Mesendoderm (in vitro differentiated cells): ENCODE results near the gene CCDC197.

ENCODE experiments used
- DNase-seq: peaks from one replicate; pipeline ENCODE4 v3.0.0; 2013
- H2AK5ac ChIP-seq: 2 replicates; pipeline ENCODE4 v1.6.1; 2013; ENCODE audit warnings: low read length, inconsistent platforms
- H2BK120ac ChIP-seq: 2 replicates; pipeline ENCODE4 v1.6.1; 2013; ENCODE audit warnings: low read depth, mild to moderate bottlenecking, low read length, moderate library complexity, mixed read lengths
- H2BK15ac ChIP-seq: replicated peaks from 2 replicates; pipeline ENCODE4 v1.6.1; 2013; ENCODE audit warnings: low read depth, mild to moderate bottlenecking, moderate library complexity
- H2BK5ac ChIP-seq: 2 replicates; pipeline ENCODE4 v1.6.1; 2013; ENCODE audit warnings: low read length, inconsistent platforms
- H3K18ac ChIP-seq: 2 replicates; pipeline ENCODE4 v1.6.1; 2013; ENCODE audit warnings: mild to moderate bottlenecking, low read length, mixed read lengths
- H3K23ac ChIP-seq: one replicate; pipeline ENCODE4 v1.6.1; 2013; ENCODE audit warnings: low read length
- H3K27ac ChIP-seq: 2 replicates; pipeline ENCODE4 v1.5.1; 2013; ENCODE audit warnings: low read depth, mild to moderate bottlenecking, inconsistent platforms, low read length, moderate library complexity
- H3K27me3 ChIP-seq: 2 replicates; pipeline ENCODE4 v1.6.1; 2013; ENCODE audit warnings: low read length, control low read depth, mild to moderate bottlenecking, inconsistent platforms; ENCODE audit not compliant: insufficient read depth, poor library complexity
- H3K36me3 ChIP-seq: 2 replicates; pipeline ENCODE4 v1.6.1; 2013; ENCODE audit warnings: low read length, inconsistent platforms; ENCODE audit not compliant: control insufficient read depth, insufficient read depth
- H3K4ac ChIP-seq: one replicate; pipeline ENCODE4 v1.6.1; 2013; ENCODE audit warnings: low read depth, mild to moderate bottlenecking, low read length, moderate library complexity
- H3K4me1 ChIP-seq: 2 replicates; pipeline ENCODE4 v1.6.1; 2013; ENCODE audit warnings: low read depth, low read length, inconsistent platforms; ENCODE audit not compliant: control insufficient read depth
- H3K4me2 ChIP-seq: 2 replicates; pipeline ENCODE4 v1.6.1; 2013; ENCODE audit warnings: low read length
- H3K4me3 ChIP-seq: 2 replicates; pipeline ENCODE4 v1.5.1; 2013; ENCODE audit warnings: mild to moderate bottlenecking, low read length
- H3K56ac ChIP-seq: one replicate; pipeline ENCODE4 v1.6.1; 2013; ENCODE audit warnings: low read length
- H3K79me1 ChIP-seq: 2 replicates; pipeline ENCODE4 v1.6.1; 2013; ENCODE audit warnings: low read length, inconsistent platforms
- H3K79me2 ChIP-seq: 2 replicates; pipeline ENCODE4 v1.6.1; 2013; ENCODE audit warnings: mild to moderate bottlenecking, low read length; ENCODE audit not compliant: control insufficient read depth, insufficient read depth
- H3K9ac ChIP-seq: 2 replicates; pipeline ENCODE4 v1.6.1; 2013; ENCODE audit warnings: low read length, inconsistent platforms
- H4K5ac ChIP-seq: one replicate; pipeline ENCODE4 v1.6.1; 2013; ENCODE audit warnings: low read length
- H4K8ac ChIP-seq: one replicate; pipeline ENCODE4 v1.6.1; 2013; ENCODE audit warnings: low read depth, mild to moderate bottlenecking, control low read depth, low read length, moderate library complexity
- whole genome bisulfite sequencing: extraction: QIAGEN DNeasy Blood & Tissue Kit; methylation state at CpG from one replicate; pipeline ENCODE4 v1.1.7; 2013; ENCODE audit warnings: low lambda C conversion rate, missing lambda C conversion rate; ENCODE audit not compliant: insufficient coverage; ENCODE audit errors: extremely low coverage; 5-methylcytosine and 5-hydroxymethylcytosine counted together

The CCDC197 gene

GRCh38 chr14:93984070-93984469 lies 13.0 kb upstream of the CCDC197 start:
- H2AK5ac ChIP-seq, result no peak overlapping the region
- no peaks in the 10 kb centered on the region for H3K27me3 ChIP-seq
- H3K79me2 ChIP-seq, result no peaks in the 10 kb centered on the region
- H2BK15ac ChIP-seq, result no peak overlapping the region
- H3K27ac ChIP-seq, result no peak overlapping the region
- no peaks in the 10 kb centered on the region for H3K36me3 ChIP-seq
- no peak overlapping the region for H3K4ac ChIP-seq
- no peak overlapping the region for H2BK120ac ChIP-seq
- H3K79me1 ChIP-seq, result no peaks in the 10 kb centered on the region
- H3K18ac ChIP-seq, result no peak overlapping the region
- no peak overlapping the region for H4K5ac ChIP-seq
- no peak overlapping the region for H2BK5ac ChIP-seq
- no peak overlapping the region for H4K8ac ChIP-seq
- H3K4me3 ChIP-seq, result no peak overlapping the region
- no peak overlapping the region for H3K4me2 ChIP-seq
- H3K56ac ChIP-seq, result no peak overlapping the region
- H3K23ac ChIP-seq, result no peak overlapping the region
- peak; percentile 77 for DNase-seq
- no peak overlapping the region for H3K9ac ChIP-seq
- WGBS, result no CpG with 5 or more reads among the region's 3 CpGs
- peaks cover 2% of the 10 kb centered on the region for H3K4me1 ChIP-seq

GRCh38 chr14:93984987-93985410 lies 12.1 kb upstream of the CCDC197 start:
- H2BK120ac ChIP-seq, result no peak overlapping the region
- H3K4me3 ChIP-seq, result no peak overlapping the region
- no peak overlapping the region for H3K27ac ChIP-seq
- H3K4me2 ChIP-seq, result no peak overlapping the region
- H3K18ac ChIP-seq, result no peak overlapping the region
- no peak overlapping the region for H2AK5ac ChIP-seq
- H4K5ac ChIP-seq, result no peak overlapping the region
- H3K79me2 ChIP-seq, result no peaks in the 10 kb centered on the region
- no peaks in the 10 kb centered on the region for H3K79me1 ChIP-seq
- no peak overlapping the region for H3K9ac ChIP-seq
- no peak overlapping the region for H2BK5ac ChIP-seq
- no peak overlapping the region for H4K8ac ChIP-seq
- DNase-seq, result peak; percentile 71
- no CpG with 5 or more reads among the region's 7 CpGs for WGBS
- no peak overlapping the region for H3K23ac ChIP-seq
- H3K4ac ChIP-seq, result no peak overlapping the region
- H3K27me3 ChIP-seq, result no peaks in the 10 kb centered on the region
- no peak overlapping the region for H3K56ac ChIP-seq
- no peaks in the 10 kb centered on the region for H3K36me3 ChIP-seq
- no peak overlapping the region for H2BK15ac ChIP-seq
- H3K4me1 ChIP-seq, result peaks cover 2% of the 10 kb centered on the region

DNA sequence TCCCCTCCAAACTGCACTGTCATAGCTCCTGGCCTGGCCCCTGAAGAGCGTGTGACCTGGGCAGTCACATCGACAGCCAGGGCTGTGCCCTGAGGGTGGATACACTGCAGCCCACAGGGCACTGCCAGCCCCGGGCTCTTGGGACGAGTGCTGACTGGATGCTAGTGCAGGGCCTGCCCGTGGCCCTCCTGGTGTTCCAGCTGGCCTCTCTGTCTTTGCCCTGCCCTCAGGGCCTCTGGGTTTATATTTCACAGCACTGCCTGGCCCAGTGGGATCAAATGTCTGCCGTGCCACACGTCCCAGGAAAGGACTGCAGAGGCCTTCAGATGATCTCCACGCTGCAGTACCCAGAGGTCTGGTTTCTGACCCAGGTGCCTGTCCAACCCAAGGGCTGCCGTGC lies 10.1 kb upstream of the CCDC197 start:
- Histone ChIP-seq H2BK120ac (no peak overlapping the region), H3K4me3 (no peak overlapping the region), H2AK5ac (no peak overlapping the region), H3K36me3 (no peaks in the 10 kb centered on the region), H2BK5ac (no peak overlapping the region), H4K8ac (no peak overlapping the region), H4K5ac (no peak overlapping the region), H3K27me3 (no peaks in the 10 kb centered on the region), H3K79me1 (no peaks in the 10 kb centered on the region), H3K9ac (no peak overlapping the region), H3K4me1 (peaks cover 2% of the 10 kb centered on the region), H2BK15ac (no peak overlapping the region), H3K18ac (no peak overlapping the region), H3K23ac (no peak overlapping the region), H3K4me2 (no peak overlapping the region), H3K56ac (peak overlapping the region; percentile 69), H3K27ac (no peak overlapping the region), H3K79me2 (no peaks in the 10 kb centered on the region), H3K4ac (no peak overlapping the region)
- DNase-seq, result no peak
- no CpG with 5 or more reads among the region's 9 CpGs for WGBS

DNA sequence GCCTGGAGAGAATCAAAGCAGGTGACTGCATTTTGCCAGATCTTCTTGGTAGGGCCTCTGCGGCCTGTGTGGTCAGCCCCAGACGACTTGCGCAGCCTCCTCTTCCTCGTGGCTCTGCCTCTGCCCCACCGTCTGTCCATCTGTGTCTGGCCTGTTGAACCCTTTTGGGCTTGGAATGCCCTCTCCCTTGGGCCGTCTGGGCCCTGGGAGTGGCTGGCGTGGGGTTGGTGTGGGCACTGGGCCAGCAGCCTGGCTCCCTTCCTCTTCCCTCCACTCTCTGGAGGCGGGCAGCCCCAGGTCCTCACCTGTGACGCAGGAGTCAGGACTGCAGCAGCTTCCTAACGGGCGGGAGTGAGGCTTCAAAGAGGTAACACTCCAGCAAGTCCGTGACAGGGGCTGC lies 9.7 kb upstream of the CCDC197 start:
- no peak overlapping the region for H3K18ac ChIP-seq
- H3K36me3 ChIP-seq, result no peaks in the 10 kb centered on the region
- H3K9ac ChIP-seq, result no peak overlapping the region
- no peak overlapping the region for H2BK5ac ChIP-seq
- H2BK120ac ChIP-seq, result no peak overlapping the region
- H3K27me3 ChIP-seq, result no peaks in the 10 kb centered on the region
- H4K5ac ChIP-seq, result no peak overlapping the region
- WGBS, result no CpG with 5 or more reads among the region's 12 CpGs
- H3K56ac ChIP-seq, result peak overlapping the region; percentile 69
- H2AK5ac ChIP-seq, result no peak overlapping the region
- peaks cover 2% of the 10 kb centered on the region for H3K4me1 ChIP-seq
- H4K8ac ChIP-seq, result no peak overlapping the region
- no peak overlapping the region for H3K4me3 ChIP-seq
- DNase-seq, result no peak
- no peak overlapping the region for H3K27ac ChIP-seq
- no peak overlapping the region for H2BK15ac ChIP-seq
- H3K79me2 ChIP-seq, result no peaks in the 10 kb centered on the region
- H3K4me2 ChIP-seq, result no peak overlapping the region
- no peaks in the 10 kb centered on the region for H3K79me1 ChIP-seq
- no peak overlapping the region for H3K4ac ChIP-seq
- no peak overlapping the region for H3K23ac ChIP-seq

GRCh38 chr14:93987815-93988476 lies 9.2 kb upstream of the CCDC197 start:
- H2BK15ac ChIP-seq, result no peak overlapping the region
- H2BK5ac ChIP-seq, result no peak overlapping the region
- WGBS, result no CpG with 5 or more reads among the region's 3 CpGs
- peaks cover 2% of the 10 kb centered on the region for H3K4me1 ChIP-seq
- DNase-seq, result peak; percentile 46
- no peak overlapping the region for H3K4me2 ChIP-seq
- no peak overlapping the region for H3K27ac ChIP-seq
- H2AK5ac ChIP-seq, result no peak overlapping the region
- H3K4ac ChIP-seq, result no peak overlapping the region
- H3K79me1 ChIP-seq, result no peaks in the 10 kb centered on the region
- H3K9ac ChIP-seq, result no peak overlapping the region
- H4K8ac ChIP-seq, result no peak overlapping the region
- no peak overlapping the region for H3K4me3 ChIP-seq
- no peak overlapping the region for H3K56ac ChIP-seq
- H3K27me3 ChIP-seq, result no peaks in the 10 kb centered on the region
- no peaks in the 10 kb centered on the region for H3K36me3 ChIP-seq
- no peaks in the 10 kb centered on the region for H3K79me2 ChIP-seq
- no peak overlapping the region for H3K23ac ChIP-seq
- no peak overlapping the region for H3K18ac ChIP-seq
- no peak overlapping the region for H4K5ac ChIP-seq
- H2BK120ac ChIP-seq, result no peak overlapping the region

DNA sequence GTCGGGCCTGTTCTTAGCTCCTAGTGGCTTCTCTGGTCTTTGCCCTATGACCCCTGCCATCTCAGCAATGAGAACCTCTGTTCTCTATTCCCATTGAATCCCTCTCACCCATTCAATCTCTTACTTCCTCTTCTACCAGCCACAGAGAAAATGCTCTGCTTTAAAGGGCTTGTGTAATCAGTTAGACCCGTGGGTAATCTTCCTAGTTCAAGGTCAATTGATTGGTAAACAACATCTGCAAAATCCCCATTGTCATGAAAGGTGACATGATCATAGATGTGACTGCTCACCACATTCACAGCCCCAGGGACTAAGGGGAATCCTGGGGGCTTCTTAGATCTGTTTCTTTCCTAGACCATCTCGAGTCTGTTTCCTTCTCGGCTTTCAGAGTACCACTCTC lies 7.2 kb upstream of the CCDC197 start:
- no peak overlapping the region for H3K9ac ChIP-seq
- H3K79me1 ChIP-seq, result no peaks in the 10 kb centered on the region
- no peak overlapping the region for H2BK5ac ChIP-seq
- no peak overlapping the region for H3K23ac ChIP-seq
- no peak overlapping the region for H3K27ac ChIP-seq
- no peak overlapping the region for H4K8ac ChIP-seq
- no peaks in the 10 kb centered on the region for H3K79me2 ChIP-seq
- DNase-seq, result no peak
- H2BK120ac ChIP-seq, result no peak overlapping the region
- H3K27me3 ChIP-seq, result no peaks in the 10 kb centered on the region
- H2AK5ac ChIP-seq, result no peak overlapping the region
- no peak overlapping the region for H2BK15ac ChIP-seq
- no peak overlapping the region for H3K56ac ChIP-seq
- no peak overlapping the region for H3K4me3 ChIP-seq
- H3K4me2 ChIP-seq, result no peak overlapping the region
- no CpG with 5 or more reads among the region's 4 CpGs for WGBS
- H3K4me1 ChIP-seq, result peaks cover 2% of the 10 kb centered on the region
- H3K18ac ChIP-seq, result no peak overlapping the region
- no peak overlapping the region for H3K4ac ChIP-seq
- H3K36me3 ChIP-seq, result no peaks in the 10 kb centered on the region
- H4K5ac ChIP-seq, result no peak overlapping the region
